IPS-18a (cell line): ENCODE measurements around the gene FER.

Experiments
- H3K27ac ChIP-seq: one replicate; pipeline ENCODE4 v1.5.1; 2013; ENCODE audit warnings: low read length
- H3K27me3 ChIP-seq: one replicate; pipeline ENCODE4 v1.6.1; 2013; ENCODE audit warnings: mild to moderate bottlenecking, low read length; ENCODE audit not compliant: control insufficient read depth, insufficient read depth
- H3K36me3 ChIP-seq: one replicate; pipeline ENCODE4 v1.6.1; 2013; ENCODE audit warnings: low read depth, low read length; ENCODE audit not compliant: control insufficient read depth
- H3K4me1 ChIP-seq: one replicate; pipeline ENCODE4 v1.6.1; 2013; ENCODE audit warnings: low read depth, low read length; ENCODE audit not compliant: control insufficient read depth
- H3K4me3 ChIP-seq: one replicate; pipeline ENCODE4 v1.5.1; 2013; ENCODE audit warnings: low read length
- H3K9ac ChIP-seq: one replicate; pipeline ENCODE4 v1.6.1; 2013; ENCODE audit warnings: mild to moderate bottlenecking, low read length, moderate library complexity
- H3K9me3 ChIP-seq: one replicate; pipeline ENCODE4 v1.6.1; 2013; ENCODE audit warnings: low read depth, low read length; ENCODE audit not compliant: control insufficient read depth

Gene FER

DNA sequence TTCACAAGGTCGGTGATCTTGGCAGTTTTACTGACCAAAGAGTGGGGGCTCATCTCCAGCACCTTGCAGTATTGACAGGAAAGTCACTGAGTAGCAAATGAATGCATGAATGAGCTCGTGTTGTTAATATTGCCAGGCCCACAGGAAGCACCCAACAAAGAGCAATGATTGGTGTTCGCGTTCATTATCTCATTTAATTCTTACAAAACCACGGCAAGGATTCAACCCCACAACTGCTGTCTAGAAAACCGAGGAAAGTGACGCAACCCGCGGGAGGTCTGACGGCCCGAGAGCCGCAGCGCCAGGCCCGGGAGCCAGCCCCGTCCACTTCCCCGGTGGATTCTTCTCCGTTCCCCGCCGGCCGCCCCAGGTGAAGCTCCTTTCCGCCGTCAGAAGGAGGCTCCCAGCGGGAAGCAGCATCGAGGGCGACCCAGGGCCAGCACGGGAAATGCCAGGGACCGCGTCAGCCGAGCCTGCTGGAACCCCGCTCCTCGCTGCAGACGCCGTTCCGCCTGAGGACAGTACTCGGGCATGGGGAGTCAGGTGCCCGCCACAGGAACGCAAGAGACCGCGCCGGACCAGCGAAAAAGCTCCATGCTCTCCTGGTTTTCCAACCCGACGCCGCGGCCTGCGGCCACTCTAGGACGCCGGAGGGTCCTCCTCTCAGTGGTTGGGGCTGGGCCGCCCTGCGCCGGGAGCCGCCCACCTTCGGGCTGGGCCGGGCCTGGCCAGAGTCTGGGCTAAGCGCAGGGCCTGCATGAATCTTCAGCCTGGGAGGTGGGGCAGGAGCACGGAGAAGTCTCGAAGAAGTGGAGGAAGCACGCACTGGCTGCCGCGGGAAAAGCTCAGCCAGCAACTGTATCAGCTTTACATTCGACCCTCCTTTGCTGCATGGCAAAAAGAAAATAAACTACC is 19.8 kb upstream of the FER start:
- H3K9ac ChIP-seq, result peak overlapping the region; percentile 87
- peak overlapping the region; percentile 31 for H3K27ac ChIP-seq
- no peaks in the 10 kb centered on the region for H3K36me3 ChIP-seq
- H3K4me3 ChIP-seq, result peak overlapping the region; percentile 79
- no peaks in the 10 kb centered on the region for H3K9me3 ChIP-seq
- no peaks in the 10 kb centered on the region for H3K27me3 ChIP-seq
- H3K4me1 ChIP-seq, result peaks cover 27% of the 10 kb centered on the region

DNA sequence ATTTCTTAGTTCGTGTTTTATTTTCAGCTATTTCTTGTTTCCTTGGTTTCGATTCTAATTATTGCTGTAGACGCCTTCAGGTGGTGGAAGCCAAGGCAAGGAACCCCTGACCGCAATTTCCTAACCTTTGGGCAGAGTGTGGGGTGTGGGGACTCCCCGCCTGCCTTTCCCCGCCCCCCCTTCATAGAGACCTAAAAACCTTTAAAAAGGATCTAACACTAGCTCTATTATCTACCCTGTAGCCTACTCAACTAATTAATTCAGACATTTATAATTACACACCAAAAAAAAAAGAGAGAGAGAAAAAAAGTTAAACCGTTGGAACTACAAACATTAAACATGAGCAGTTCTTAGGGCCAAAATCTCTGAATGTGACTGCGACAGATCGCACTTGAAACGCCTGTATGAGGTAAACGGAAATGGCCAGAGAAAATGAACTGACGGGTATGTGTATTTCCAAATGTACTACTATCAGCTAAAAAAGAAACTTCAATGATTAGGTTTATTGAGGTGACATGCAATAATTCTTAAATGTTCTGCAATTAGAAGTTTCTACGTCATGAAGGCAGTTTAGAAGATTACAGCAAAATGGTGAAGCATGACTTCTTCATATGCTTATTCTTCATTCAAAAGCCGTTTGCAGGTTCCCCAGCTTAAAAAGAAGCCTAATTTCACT is 19.0 kb upstream of the FER start:
- Histone ChIP-seq H3K4me1 (peaks cover 27% of the 10 kb centered on the region), H3K27me3 (no peaks in the 10 kb centered on the region), H3K4me3 (peak overlapping the region; percentile 79), H3K9ac (peak overlapping the region; percentile 87), H3K9me3 (no peaks in the 10 kb centered on the region), H3K27ac (no peak overlapping the region), H3K36me3 (no peaks in the 10 kb centered on the region)

DNA sequence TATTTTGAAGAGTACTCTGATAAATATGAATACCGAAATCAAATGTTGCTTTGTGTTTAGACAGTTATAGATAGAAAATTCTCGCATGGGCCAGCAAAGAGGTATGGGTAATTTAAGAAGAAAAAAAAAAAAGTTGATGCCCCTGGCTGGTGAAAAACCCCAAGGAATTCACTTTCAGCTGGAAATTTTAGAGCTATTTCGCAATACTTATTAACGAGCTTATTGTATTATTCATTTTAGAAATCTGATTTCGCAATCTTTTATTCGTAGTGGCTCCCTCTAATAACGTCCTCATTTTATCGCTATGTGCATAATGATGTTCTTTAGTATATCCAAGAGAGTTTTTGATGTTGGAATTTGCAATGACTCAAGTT is 18.5 kb upstream of the FER start:
- no peaks in the 10 kb centered on the region for H3K27me3 ChIP-seq
- H3K9me3 ChIP-seq, result no peaks in the 10 kb centered on the region
- H3K4me3 ChIP-seq, result peak overlapping the region; percentile 79
- no peak overlapping the region for H3K27ac ChIP-seq
- no peak overlapping the region for H3K9ac ChIP-seq
- peaks cover 27% of the 10 kb centered on the region for H3K4me1 ChIP-seq
- no peaks in the 10 kb centered on the region for H3K36me3 ChIP-seq

GRCh38 chr5:108730617-108731340 is 16.9 kb upstream of the FER start:
- Histone ChIP-seq H3K36me3 (no peaks in the 10 kb centered on the region), H3K9ac (no peak overlapping the region), H3K9me3 (no peaks in the 10 kb centered on the region), H3K4me1 (peaks cover 27% of the 10 kb centered on the region), H3K27me3 (no peaks in the 10 kb centered on the region), H3K4me3 (no peak overlapping the region), H3K27ac (no peak overlapping the region)

DNA sequence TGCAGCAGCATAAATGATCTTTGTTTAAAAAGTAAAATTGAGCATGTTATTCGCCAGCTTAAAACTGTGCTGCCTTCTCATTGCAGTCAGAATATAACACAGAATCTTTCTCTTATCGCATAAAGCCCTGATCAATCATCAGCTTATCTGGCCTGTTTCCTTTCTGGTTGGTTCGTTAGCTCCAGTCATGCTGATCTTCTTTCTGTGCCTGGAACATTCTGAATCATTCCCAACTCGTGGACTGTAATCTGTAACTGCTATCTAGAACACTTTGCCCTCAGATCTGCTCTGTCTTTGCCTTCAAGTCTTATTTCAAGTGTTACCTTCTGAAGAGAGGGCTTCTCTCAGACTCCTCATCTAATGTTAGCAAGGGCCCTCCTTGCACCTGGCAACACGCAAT is 11.9 kb upstream of the FER start:
- H3K9ac ChIP-seq, result no peak overlapping the region
- no peak overlapping the region for H3K27ac ChIP-seq
- no peaks in the 10 kb centered on the region for H3K4me1 ChIP-seq
- no peak overlapping the region for H3K4me3 ChIP-seq
- no peaks in the 10 kb centered on the region for H3K36me3 ChIP-seq
- no peaks in the 10 kb centered on the region for H3K9me3 ChIP-seq
- H3K27me3 ChIP-seq, result no peaks in the 10 kb centered on the region

DNA sequence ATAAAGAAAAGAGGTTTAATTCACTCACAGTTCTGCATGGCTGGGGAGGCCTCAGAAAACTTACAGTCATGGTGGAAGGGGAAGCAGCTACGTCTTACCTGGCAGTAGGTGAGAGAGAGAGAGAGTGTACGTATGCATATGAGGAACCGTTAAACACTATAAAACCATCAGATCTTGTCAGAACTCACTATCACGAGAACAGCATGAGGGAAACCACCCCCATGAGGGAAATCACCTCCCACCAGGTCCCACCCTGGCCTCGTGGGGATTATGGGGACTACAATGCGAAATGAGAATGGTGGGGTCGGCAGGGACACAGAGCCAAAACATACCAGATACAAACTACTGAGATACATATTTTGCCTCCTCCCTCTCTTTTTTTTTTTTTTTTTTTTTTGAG is 10.8 kb upstream of the FER start:
- no peak overlapping the region for H3K4me3 ChIP-seq

DNA sequence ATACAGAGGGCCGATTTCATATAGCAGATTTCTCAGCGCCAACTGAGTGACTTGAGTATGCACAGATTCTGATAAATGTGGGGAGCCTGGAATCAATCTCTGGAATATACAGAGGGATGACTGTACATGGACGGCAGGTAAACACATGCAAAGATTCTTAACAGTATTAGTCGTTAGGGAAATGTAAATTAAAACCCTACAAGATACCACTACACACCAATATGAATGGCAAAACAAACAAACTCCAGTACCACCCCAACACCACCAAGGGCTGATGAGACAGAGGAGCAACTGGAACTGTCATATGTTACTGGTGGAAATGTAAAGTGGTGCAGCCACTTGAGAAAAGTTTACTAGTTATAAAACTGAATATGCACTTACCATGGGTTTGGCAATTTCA is 8.3 kb upstream of the FER start:
- Histone ChIP-seq H3K4me1 (peaks cover 12% of the 10 kb centered on the region), H3K27ac (no peak overlapping the region), H3K27me3 (no peaks in the 10 kb centered on the region), H3K9ac (no peak overlapping the region), H3K9me3 (no peaks in the 10 kb centered on the region), H3K36me3 (no peaks in the 10 kb centered on the region), H3K4me3 (no peak overlapping the region)

More for the DNA sequence above, 10.8 kb upstream of the FER start:
- H3K4me1 ChIP-seq, result no peaks in the 10 kb centered on the region
- H3K9ac ChIP-seq, result no peak overlapping the region
- H3K27me3 ChIP-seq, result no peaks in the 10 kb centered on the region
- H3K9me3 ChIP-seq, result no peaks in the 10 kb centered on the region
- no peaks in the 10 kb centered on the region for H3K36me3 ChIP-seq
- H3K27ac ChIP-seq, result no peak overlapping the region

DNA sequence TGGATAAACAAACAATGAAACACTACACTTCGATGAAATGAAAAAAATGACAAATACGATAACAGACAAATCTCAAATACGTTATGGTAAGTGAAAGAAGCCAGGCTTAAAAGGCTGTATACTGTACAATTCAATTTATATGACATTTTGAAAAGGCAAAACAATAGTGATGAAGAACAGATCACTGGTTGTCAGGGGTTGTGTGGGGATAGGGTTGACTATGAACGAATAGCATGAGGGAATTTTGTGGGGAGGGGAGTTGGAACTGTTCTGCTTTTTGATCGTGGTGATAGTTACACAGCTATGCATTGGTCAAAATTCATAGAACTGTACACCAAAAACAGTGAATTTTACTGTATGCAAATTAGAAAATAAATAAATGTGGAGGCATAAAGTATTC is 7.8 kb upstream of the FER start:
- Histone ChIP-seq H3K4me1 (peaks cover 12% of the 10 kb centered on the region), H3K4me3 (no peak overlapping the region)

DNA sequence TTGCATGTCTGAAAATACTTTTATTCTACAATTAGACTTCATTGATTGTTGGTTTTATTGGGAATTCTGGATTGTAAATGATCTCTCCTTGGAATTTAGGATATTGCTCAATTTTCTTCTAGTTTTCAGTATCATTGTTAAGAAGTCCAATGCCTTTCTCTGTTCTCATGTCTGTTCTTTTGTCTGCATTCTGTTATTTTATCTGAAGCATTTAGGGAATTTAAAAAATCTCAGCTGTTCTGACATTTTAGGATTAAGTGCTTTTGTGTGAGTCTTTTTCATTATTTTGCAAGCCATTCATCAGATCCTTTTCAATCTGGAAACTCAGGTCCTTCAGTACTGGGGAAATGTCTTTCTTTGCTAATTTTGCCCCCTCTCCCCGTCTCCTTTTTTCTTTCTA is 4.4 kb upstream of the FER start:
- no peak overlapping the region for H3K9ac ChIP-seq
- H3K4me1 ChIP-seq, result peaks cover 20% of the 10 kb centered on the region
- H3K27ac ChIP-seq, result no peak overlapping the region
- no peaks in the 10 kb centered on the region for H3K36me3 ChIP-seq
- no peaks in the 10 kb centered on the region for H3K27me3 ChIP-seq
- no peak overlapping the region for H3K4me3 ChIP-seq
- H3K9me3 ChIP-seq, result no peaks in the 10 kb centered on the region

More for the DNA sequence above, 7.8 kb upstream of the FER start:
- H3K27ac ChIP-seq, result no peak overlapping the region
- H3K27me3 ChIP-seq, result no peaks in the 10 kb centered on the region
- no peak overlapping the region for H3K9ac ChIP-seq
- no peaks in the 10 kb centered on the region for H3K9me3 ChIP-seq
- H3K36me3 ChIP-seq, result no peaks in the 10 kb centered on the region

DNA sequence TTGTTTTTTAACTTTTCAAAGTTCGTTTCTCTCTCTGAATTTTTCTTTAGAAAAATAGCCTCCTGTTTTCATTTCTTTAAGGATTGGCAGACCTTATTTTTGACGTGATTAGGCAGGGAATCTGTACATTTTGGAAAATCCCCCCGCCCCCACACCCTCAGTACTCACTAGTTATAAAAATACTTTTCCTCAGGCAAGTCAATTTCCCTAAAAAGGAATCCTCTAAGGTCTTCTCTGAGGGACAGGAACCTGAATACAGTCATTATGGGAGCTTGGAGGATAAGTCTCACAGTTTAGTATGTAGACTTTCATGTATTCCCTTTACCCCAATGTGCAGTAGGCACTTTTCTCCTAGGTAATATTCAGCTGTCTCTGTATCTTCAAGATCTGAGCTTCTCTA is 3.9 kb upstream of the FER start:
- H3K27ac ChIP-seq, result no peak overlapping the region

DNA sequence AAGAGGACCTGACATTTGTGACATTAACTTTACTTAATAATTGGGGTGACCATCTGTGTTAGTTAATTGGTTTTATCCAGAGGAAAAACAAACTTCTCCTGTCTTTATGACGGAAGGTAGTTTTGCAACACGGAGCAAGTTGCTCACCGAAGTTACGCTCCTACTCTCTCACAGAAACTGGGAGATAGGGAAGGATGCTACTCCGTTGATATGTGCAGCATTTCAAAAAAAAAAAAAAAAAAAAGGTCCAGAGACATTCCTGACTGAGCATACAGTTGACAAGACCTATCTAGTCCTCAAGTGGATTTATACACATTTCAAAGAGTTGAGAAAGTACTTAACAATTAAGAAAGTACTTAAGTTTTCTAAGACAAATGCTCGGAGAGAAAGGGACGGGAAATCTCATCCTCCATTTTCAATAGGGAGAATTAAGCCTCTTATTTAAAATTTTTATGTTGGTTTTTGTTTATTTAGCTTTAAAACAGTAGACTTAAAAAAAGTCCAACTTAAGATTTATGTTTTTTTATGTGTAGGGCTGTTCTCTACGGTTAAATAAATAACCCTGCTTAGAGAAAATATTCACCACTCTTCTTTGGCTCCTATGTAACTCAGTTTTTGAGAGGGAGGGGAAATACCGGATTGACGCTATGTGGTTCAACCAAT is 455 bp upstream of the FER start:
- Histone ChIP-seq H3K4me3 (peak overlapping the region; percentile 93), H3K36me3 (no peaks in the 10 kb centered on the region), H3K9ac (peak overlapping the region; percentile 89), H3K27ac (peak overlapping the region; percentile 90), H3K27me3 (no peaks in the 10 kb centered on the region), H3K4me1 (peaks cover 20% of the 10 kb centered on the region), H3K9me3 (no peaks in the 10 kb centered on the region)

More for the DNA sequence above, 3.9 kb upstream of the FER start:
- H3K9ac ChIP-seq, result no peak overlapping the region
- no peaks in the 10 kb centered on the region for H3K27me3 ChIP-seq
- no peaks in the 10 kb centered on the region for H3K36me3 ChIP-seq
- H3K4me1 ChIP-seq, result peaks cover 20% of the 10 kb centered on the region
- H3K9me3 ChIP-seq, result no peaks in the 10 kb centered on the region
- H3K4me3 ChIP-seq, result no peak overlapping the region
